ENCODE data around the gene ZNF175.

ZNF175 gene

DNA sequence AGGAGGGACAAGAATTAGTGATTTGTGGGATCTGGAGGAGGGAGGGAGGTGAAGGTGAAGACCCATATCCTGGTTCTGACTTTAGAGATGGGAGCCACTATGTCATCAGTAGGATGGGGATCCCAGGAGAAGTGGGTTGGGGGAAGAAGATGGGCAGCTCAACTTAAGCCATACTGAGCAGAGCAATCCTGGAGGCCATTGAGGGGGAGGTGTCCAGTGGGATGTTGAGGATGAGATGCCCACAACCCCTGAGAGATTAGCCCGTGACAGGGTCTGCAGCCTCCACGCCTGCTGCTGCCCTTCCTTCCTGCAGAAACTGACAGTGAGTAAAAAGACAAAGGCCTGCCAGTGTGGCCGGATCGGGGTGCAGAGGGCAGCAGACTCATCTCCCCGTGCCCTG, 28.4 kb upstream of the ZNF175 start:
- H3K27ac Mint-ChIP-seq, result no peak overlapping the region
- no peak overlapping the region for H3K4me3 Mint-ChIP-seq
- H3K36me3 Mint-ChIP-seq (ENCODE audit: low read depth), result no peaks in the 10 kb centered on the region
- H3K27me3 Mint-ChIP-seq (ENCODE audit: low read depth, poor library complexity), result peaks cover 12% of the 10 kb centered on the region
- no peaks in the 10 kb centered on the region for H3K4me1 Mint-ChIP-seq
- peaks cover 65% of the 10 kb centered on the region for H3K9me3 Mint-ChIP-seq
- TF ChIP-seq, protein P1, sequence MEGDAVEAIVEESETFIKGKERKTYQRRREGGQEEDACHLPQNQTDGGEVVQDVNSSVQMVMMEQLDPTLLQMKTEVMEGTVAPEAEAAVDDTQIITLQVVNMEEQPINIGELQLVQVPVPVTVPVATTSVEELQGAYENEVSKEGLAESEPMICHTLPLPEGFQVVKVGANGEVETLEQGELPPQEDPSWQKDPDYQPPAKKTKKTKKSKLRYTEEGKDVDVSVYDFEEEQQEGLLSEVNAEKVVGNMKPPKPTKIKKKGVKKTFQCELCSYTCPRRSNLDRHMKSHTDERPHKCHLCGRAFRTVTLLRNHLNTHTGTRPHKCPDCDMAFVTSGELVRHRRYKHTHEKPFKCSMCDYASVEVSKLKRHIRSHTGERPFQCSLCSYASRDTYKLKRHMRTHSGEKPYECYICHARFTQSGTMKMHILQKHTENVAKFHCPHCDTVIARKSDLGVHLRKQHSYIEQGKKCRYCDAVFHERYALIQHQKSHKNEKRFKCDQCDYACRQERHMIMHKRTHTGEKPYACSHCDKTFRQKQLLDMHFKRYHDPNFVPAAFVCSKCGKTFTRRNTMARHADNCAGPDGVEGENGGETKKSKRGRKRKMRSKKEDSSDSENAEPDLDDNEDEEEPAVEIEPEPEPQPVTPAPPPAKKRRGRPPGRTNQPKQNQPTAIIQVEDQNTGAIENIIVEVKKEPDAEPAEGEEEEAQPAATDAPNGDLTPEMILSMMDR (IDR thresholded peaks at IDR 0.05), result no peak
- no peak for DNase-seq

DNA sequence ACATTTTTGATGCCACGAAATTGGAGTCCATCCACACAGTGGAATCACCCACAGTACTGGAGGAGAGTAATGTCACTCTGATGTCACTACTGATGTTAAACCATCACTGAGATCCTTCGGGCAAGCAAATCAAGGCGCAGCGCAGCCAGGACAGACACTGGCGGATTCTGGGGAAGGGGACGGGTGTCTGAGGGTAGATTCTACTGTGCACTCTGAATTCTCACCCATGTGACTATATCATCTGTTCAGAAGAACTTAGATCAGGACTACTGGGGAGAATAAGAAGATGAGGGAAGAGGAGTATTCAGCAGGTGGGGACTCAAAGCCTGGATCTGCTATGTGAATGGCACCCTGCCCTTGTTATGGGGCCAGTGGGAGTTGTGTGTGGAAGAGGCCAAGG, 27.0 kb upstream of the ZNF175 start:
- DNase-seq, result no peak
- H3K4me1 Mint-ChIP-seq, result no peaks in the 10 kb centered on the region
- H3K4me3 Mint-ChIP-seq, result no peak overlapping the region
- H3K9me3 Mint-ChIP-seq, result peaks cover 65% of the 10 kb centered on the region
- TF ChIP-seq, protein P1 (IDR thresholded peaks at IDR 0.05), result no peak
- no peak overlapping the region for H3K27ac Mint-ChIP-seq
- peaks cover 6% of the 10 kb centered on the region for H3K27me3 Mint-ChIP-seq (ENCODE audit: low read depth, poor library complexity)
- H3K36me3 Mint-ChIP-seq (ENCODE audit: low read depth), result no peaks in the 10 kb centered on the region

DNA sequence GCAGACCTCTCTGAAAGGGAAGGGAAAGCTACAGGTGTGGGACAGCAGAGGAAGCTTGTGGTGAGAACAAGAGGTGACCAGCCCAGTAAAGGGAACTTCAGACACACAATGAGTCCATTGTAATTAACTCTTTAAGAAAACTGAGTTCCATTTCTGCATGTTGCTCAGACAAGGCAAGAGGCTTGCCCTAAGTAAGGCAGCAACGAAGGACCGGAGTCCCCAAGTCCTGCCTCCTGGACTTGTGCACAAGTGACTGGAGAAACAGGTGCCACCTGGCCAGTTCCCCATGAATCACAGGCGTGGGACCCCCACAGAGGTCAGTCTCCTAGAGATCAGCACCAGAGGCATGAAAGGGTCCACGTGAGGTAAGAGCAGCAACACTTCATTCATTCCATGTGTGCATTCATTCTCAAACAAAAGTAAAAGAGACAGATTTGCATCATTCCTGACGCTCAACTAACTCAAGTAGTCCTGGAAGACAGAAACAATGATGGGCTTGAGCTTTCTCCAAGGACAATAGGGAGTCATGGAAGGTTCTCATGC, 24.9 kb upstream of the ZNF175 start:
- no peaks in the 10 kb centered on the region for H3K36me3 Mint-ChIP-seq (ENCODE audit: low read depth)
- no peak for DNase-seq
- H3K9me3 Mint-ChIP-seq, result peaks cover 73% of the 10 kb centered on the region
- no peaks in the 10 kb centered on the region for H3K4me1 Mint-ChIP-seq
- H3K27me3 Mint-ChIP-seq (ENCODE audit: low read depth, poor library complexity), result peaks cover 6% of the 10 kb centered on the region
- no peak overlapping the region for H3K4me3 Mint-ChIP-seq
- TF ChIP-seq, protein P1 (IDR thresholded peaks at IDR 0.05), result no peak
- H3K27ac Mint-ChIP-seq, result no peak overlapping the region

DNA sequence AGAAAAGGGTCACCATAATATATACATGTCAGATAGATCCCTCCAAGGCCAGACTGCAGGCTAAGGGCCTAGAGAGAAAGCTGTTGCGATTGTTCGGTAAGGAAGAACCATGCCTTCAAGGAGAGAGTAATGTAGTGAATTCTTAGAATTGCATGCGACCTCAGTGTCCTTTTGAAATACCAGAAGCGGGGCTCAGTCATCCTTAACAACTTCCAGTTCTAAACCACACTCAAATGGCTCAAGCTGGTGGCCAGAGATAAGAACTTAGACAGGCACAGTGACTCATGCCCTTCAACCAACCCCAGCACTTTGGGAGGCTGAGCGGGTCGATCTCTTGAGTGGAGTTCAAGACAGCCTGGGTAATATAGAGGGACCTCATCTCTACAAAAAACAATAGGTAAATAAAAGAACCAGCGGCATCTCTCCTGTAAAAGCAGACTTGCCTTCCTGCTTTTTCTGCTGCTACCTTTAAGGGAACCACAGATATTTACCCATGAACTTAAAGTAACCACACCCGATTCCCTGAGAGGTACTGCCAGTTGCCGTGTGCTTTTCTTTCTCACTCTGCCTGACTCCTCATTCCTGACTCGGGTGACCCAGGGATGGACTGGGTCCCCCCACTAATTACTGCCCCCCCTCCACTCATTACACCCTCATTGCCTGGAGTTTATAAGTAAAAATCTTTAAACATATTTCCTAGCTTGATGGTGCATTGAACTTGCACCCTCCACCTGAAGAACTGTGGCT, 24.3 kb upstream of the ZNF175 start:
- Mint-ChIP-seq H3K4me3 (no peak overlapping the region), H3K4me1 (no peaks in the 10 kb centered on the region), H3K36me3 (ENCODE audit: low read depth) (no peaks in the 10 kb centered on the region), H3K9me3 (peaks cover 73% of the 10 kb centered on the region), H3K27me3 (ENCODE audit: low read depth, poor library complexity) (peaks cover 10% of the 10 kb centered on the region), H3K27ac (no peak overlapping the region)
- no peak for DNase-seq
- TF ChIP-seq, protein P1 (IDR thresholded peaks at IDR 0.05), result no peak

DNA sequence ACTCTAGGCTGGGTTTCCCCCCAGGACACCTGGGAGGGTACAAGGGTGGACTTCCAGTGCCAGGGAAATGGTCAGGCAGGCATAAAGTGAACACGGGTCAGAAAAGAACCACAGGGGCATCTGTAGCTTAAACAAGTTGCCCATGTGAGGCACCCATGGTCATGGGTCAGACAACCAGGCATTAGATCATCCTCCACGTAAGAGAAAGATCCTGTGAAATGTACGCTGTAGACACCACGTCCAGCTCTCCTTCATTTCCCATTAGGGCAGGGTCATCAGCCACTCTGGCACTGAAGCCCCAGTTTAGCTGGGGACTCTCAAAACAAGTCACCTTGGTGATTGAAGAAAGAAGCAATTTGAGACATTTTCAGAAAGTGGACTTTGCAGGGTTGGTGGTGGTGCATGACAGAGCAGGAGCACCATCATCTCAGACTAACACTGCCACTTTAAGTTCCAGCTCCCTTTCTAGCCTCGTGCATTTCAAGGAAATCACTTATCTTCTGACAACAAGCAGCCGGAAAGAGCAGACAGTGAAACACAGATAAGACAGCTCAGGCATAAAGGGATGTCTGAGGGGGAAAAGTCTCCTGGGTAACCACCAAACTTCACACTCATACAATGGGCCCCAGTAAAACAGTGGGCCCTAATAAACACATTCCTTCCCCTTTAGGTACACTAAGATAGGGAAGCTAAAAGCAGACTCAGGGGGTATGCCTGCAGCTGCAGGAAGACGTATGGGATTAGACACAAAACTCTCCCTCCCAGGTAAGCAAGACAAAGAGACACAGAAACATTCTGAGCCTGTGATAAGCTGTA, 23.5 kb upstream of the ZNF175 start:
- DNase-seq, result no peak

More for the DNA sequence above, 23.5 kb upstream of the ZNF175 start:
- H3K4me3 Mint-ChIP-seq, result no peak overlapping the region
- no peaks in the 10 kb centered on the region for H3K4me1 Mint-ChIP-seq
- H3K9me3 Mint-ChIP-seq, result peaks cover 69% of the 10 kb centered on the region
- peaks cover 8% of the 10 kb centered on the region for H3K27me3 Mint-ChIP-seq (ENCODE audit: low read depth, poor library complexity)
- H3K36me3 Mint-ChIP-seq (ENCODE audit: low read depth), result no peaks in the 10 kb centered on the region
- no peak overlapping the region for H3K27ac Mint-ChIP-seq
- TF ChIP-seq, protein P1 (IDR thresholded peaks at IDR 0.05), result no peak

All from nephron progenitor cell (in vitro differentiated cells).